A549 treated with DMSO at 1 μM for 4 hours (cell line): ENCODE results near the gene ARHGAP23. TPM values are rescaled to one million over a fixed set of nuclear protein-coding genes. Genes with fewer than 3 reads are reported as not detected.

ENCODE experiments used
- total RNA-seq: library from RNA; stranded (reverse); fragments of 200-300 nt; extraction: Qiagen RNA extraction; gene quantifications from 5 replicates; pipeline ENCODE4 v1.2.3, GENCODE V29; 2022; ENCODE audit warnings: low read depth

The ARHGAP23 gene, protein sequence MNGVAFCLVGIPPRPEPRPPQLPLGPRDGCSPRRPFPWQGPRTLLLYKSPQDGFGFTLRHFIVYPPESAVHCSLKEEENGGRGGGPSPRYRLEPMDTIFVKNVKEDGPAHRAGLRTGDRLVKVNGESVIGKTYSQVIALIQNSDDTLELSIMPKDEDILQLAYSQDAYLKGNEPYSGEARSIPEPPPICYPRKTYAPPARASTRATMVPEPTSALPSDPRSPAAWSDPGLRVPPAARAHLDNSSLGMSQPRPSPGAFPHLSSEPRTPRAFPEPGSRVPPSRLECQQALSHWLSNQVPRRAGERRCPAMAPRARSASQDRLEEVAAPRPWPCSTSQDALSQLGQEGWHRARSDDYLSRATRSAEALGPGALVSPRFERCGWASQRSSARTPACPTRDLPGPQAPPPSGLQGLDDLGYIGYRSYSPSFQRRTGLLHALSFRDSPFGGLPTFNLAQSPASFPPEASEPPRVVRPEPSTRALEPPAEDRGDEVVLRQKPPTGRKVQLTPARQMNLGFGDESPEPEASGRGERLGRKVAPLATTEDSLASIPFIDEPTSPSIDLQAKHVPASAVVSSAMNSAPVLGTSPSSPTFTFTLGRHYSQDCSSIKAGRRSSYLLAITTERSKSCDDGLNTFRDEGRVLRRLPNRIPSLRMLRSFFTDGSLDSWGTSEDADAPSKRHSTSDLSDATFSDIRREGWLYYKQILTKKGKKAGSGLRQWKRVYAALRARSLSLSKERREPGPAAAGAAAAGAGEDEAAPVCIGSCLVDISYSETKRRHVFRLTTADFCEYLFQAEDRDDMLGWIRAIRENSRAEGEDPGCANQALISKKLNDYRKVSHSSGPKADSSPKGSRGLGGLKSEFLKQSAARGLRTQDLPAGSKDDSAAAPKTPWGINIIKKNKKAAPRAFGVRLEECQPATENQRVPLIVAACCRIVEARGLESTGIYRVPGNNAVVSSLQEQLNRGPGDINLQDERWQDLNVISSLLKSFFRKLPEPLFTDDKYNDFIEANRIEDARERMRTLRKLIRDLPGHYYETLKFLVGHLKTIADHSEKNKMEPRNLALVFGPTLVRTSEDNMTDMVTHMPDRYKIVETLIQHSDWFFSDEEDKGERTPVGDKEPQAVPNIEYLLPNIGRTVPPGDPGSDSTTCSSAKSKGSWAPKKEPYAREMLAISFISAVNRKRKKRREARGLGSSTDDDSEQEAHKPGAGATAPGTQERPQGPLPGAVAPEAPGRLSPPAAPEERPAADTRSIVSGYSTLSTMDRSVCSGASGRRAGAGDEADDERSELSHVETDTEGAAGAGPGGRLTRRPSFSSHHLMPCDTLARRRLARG (N-terminal part only)
- 41.6 to 50.0 TPM (median 47.2 TPM) in 5 replicates for total RNA-seq

DNA sequence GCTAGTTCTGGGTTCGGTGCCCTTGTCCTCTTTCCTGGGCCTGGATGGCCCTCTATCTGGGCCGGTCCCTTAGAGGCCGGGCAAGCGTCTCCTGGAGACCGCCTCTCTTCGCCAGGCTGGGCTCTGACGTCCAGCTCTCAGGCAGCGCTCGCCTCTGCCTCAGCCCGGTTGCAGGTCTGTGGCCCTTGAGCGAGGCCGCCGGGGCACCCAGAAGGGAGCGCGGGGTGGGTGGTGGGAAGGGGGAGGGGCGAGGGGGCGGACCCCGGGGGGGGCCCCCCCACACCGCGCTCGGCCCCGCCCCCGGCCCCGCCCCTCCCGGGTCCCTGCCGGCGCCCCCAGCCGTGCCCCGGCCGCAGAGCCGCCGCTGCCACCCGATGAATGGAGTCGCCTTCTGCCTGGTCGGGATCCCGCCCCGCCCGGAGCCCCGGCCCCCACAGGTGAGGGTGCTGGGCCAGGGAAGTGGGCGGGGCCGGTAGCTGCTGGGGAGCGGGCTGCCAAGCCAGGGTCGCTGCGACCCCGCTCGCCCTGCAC lies at the start of gene ARHGAP23:
TSS of gene ARHGAP23 (plus strand) at position 353 of the 531 bp plus-strand sequence. CDS start at position 375, 22 bp downstream.

Other genes starting within 250 kb of the ARHGAP23 start
- not detected in 5 replicates for gene TBC1D3, start 235.9 kb upstream of the ARHGAP23 start, total RNA-seq
- 59.8 to 67.1 TPM (median 65.7 TPM) in 5 replicates for gene MRPL45, start 131.3 kb upstream of the ARHGAP23 start, total RNA-seq
- gene GPR179, start 84.5 kb upstream of the ARHGAP23 start, total RNA-seq = 0.02 to 0.07 TPM (median 0.05 TPM) in 5 replicates
- gene SOCS7, start 76.6 kb upstream of the ARHGAP23 start, total RNA-seq = 13.9 to 18.2 TPM (median 17.2 TPM) in 5 replicates
- 2.3 to 2.9 TPM (median 2.8 TPM) in 5 replicates for gene SRCIN1, start 177.5 kb downstream of the ARHGAP23 start, total RNA-seq
- 11.8 to 15.4 TPM (median 14.1 TPM) in 5 replicates for gene EPOP, start 246.5 kb downstream of the ARHGAP23 start, total RNA-seq